ENCODE results near the gene RALGAPA2.
"Not testable (repeated sequence)": the region's sequence is repeated elsewhere in the genome, so short reads cannot be mapped to it uniquely, and the experiment has no call there.

The RALGAPA2 gene

DNA sequence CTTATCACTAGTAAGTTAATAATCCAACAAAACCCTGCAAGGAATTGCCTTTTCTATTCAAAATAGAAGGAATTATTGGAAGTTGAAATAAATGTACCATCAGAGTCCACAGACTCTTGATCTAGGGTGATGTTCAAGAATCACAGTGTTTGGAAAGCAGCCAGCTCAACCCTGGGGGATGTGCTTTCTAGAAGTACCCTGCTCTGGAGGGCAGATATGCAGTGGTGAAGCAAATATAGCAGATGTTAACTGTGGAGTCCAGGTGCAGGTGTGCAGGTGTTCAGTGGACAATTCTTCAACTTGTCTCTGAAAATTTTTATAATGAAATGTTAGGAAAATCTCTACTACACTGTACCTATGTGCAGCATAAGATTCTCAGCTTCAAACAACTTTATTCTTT lies 353.6 kb downstream of the RALGAPA2 start:
- Histone ChIP-seq H3K36me3 (ENCODE audit: control insufficient read depth, insufficient read depth, low read length) (no peaks in the 10 kb centered on the region), H3K27me3 (ENCODE audit: control insufficient read depth, insufficient read depth, low read length) (peaks cover 7% of the 10 kb centered on the region; the same call in 1 of the 2 replicates), H3K4me1 (ENCODE audit: control insufficient read depth, insufficient read depth, low read length) (peaks cover 1% of the 10 kb centered on the region; the same call in 1 of the 2 replicates), H3K9me3 (ENCODE audit: control insufficient read depth, insufficient read depth, low read length) (no peaks in the 10 kb centered on the region; the same call in 1 of the 2 replicates), H3K4me3 (ENCODE audit: low read length) (no peak overlapping the region), H3K27ac (ENCODE audit: low read length) (no peak overlapping the region)
- DNase-seq (ENCODE audit: low read depth, low spot score), result no peak

DNA sequence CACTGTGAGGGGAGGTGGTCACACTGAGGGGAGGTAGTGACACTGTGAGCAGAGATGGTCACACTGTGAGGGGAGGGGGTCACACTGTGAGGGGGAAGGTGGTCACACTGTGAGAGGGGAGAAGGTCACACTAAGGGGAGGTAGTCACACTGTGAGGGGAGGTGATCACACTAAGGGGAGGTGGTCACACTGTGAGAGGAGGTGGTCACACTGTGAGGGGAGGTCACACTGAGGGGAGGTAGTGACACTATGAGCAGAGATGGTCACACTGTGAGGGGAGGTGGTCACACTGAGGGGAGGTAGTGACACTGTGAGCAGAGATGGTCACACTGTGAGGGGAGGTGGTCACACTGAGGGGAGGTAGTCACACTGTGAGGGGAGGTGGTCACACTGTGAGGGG lies 356.9 kb downstream of the RALGAPA2 start:
- not testable (repeated sequence) for H3K4me1 ChIP-seq (ENCODE audit: control insufficient read depth, insufficient read depth, low read length); DNase-seq (ENCODE audit: low read depth, low spot score); H3K4me3 ChIP-seq (ENCODE audit: low read length); H3K36me3 ChIP-seq (ENCODE audit: control insufficient read depth, insufficient read depth, low read length); H3K27me3 ChIP-seq (ENCODE audit: control insufficient read depth, insufficient read depth, low read length); H3K9me3 ChIP-seq (ENCODE audit: control insufficient read depth, insufficient read depth, low read length); H3K27ac ChIP-seq (ENCODE audit: low read length)

DNA sequence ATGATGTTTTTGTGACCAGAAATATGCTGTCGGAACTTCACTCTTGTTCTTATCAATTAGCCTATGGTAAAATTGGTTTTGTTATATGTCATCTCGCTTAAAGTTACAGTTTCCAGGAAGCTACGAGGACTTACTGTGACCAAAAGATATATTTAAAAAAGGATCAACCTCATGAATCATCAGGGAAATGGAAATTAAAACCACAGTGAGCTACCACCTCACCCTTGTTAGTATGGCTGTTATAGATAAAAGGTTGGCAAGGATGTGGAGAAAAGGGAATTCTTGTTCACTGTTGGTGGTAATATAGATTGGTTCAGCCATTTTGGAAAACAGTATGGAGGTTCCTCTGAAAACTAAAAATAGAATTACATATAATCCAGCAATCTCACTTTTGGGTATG lies 358.9 kb downstream of the RALGAPA2 start:
- Histone ChIP-seq H3K27ac (ENCODE audit: low read length) (no peak overlapping the region), H3K4me1 (ENCODE audit: control insufficient read depth, insufficient read depth, low read length) (no peaks in the 10 kb centered on the region), H3K36me3 (ENCODE audit: control insufficient read depth, insufficient read depth, low read length) (no peaks in the 10 kb centered on the region), H3K9me3 (ENCODE audit: control insufficient read depth, insufficient read depth, low read length) (no peaks in the 10 kb centered on the region; the same call in 1 of the 2 replicates), H3K4me3 (ENCODE audit: low read length) (no peak overlapping the region), H3K27me3 (ENCODE audit: control insufficient read depth, insufficient read depth, low read length) (no peaks in the 10 kb centered on the region)
- WGBS (ENCODE audit: insufficient coverage, insufficient read length), result no CpG with 5 or more reads among the region's 3 CpGs
- DNase-seq (ENCODE audit: low read depth, low spot score), result no peak

DNA sequence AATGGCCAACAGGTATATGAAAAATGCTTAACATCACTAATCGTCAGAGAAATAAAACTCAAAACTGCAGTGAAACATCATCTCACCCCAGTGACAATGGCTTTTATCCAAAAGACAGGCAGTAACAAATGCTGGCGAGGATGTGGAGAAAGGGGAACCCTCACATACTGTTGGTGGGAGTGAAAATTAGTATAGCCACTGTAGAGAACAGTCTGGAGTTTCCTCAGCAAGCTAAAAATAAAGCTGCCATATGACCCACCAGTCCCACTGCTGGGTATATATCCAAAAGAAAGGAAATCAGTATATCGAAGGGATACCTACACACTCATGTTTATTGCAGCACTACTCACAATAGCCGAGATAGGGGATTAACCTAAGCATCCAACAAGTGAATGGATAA lies 368.0 kb downstream of the RALGAPA2 start:
- no peak for DNase-seq (ENCODE audit: low read depth, low spot score)
- no CpG with 5 or more reads among the region's 4 CpGs for WGBS (ENCODE audit: insufficient coverage, insufficient read length)
- no peak overlapping the region for H3K4me3 ChIP-seq (ENCODE audit: low read length)
- no peaks in the 10 kb centered on the region for H3K9me3 ChIP-seq (ENCODE audit: control insufficient read depth, insufficient read depth, low read length)
- H3K4me1 ChIP-seq (ENCODE audit: control insufficient read depth, insufficient read depth, low read length), result no peaks in the 10 kb centered on the region
- no peaks in the 10 kb centered on the region for H3K27me3 ChIP-seq (ENCODE audit: control insufficient read depth, insufficient read depth, low read length)
- H3K36me3 ChIP-seq (ENCODE audit: control insufficient read depth, insufficient read depth, low read length), result no peaks in the 10 kb centered on the region
- no peak overlapping the region for H3K27ac ChIP-seq (ENCODE audit: low read length)

GRCh38 chr20:20343932-20344331 lies 368.5 kb downstream of the RALGAPA2 start:
- H3K9me3 ChIP-seq (ENCODE audit: control insufficient read depth, insufficient read depth, low read length), result no peaks in the 10 kb centered on the region
- no peak overlapping the region for H3K27ac ChIP-seq (ENCODE audit: low read length)
- WGBS (ENCODE audit: insufficient coverage, insufficient read length), result no CpG with 5 or more reads among the region's 7 CpGs
- H3K36me3 ChIP-seq (ENCODE audit: control insufficient read depth, insufficient read depth, low read length), result no peaks in the 10 kb centered on the region
- no peaks in the 10 kb centered on the region for H3K4me1 ChIP-seq (ENCODE audit: control insufficient read depth, insufficient read depth, low read length)
- H3K27me3 ChIP-seq (ENCODE audit: control insufficient read depth, insufficient read depth, low read length), result no peaks in the 10 kb centered on the region
- no peak for DNase-seq (ENCODE audit: low read depth, low spot score)
- no peak overlapping the region for H3K4me3 ChIP-seq (ENCODE audit: low read length)
